ENCODE data around the gene ATXN7L1.

ATXN7L1 gene, protein sequence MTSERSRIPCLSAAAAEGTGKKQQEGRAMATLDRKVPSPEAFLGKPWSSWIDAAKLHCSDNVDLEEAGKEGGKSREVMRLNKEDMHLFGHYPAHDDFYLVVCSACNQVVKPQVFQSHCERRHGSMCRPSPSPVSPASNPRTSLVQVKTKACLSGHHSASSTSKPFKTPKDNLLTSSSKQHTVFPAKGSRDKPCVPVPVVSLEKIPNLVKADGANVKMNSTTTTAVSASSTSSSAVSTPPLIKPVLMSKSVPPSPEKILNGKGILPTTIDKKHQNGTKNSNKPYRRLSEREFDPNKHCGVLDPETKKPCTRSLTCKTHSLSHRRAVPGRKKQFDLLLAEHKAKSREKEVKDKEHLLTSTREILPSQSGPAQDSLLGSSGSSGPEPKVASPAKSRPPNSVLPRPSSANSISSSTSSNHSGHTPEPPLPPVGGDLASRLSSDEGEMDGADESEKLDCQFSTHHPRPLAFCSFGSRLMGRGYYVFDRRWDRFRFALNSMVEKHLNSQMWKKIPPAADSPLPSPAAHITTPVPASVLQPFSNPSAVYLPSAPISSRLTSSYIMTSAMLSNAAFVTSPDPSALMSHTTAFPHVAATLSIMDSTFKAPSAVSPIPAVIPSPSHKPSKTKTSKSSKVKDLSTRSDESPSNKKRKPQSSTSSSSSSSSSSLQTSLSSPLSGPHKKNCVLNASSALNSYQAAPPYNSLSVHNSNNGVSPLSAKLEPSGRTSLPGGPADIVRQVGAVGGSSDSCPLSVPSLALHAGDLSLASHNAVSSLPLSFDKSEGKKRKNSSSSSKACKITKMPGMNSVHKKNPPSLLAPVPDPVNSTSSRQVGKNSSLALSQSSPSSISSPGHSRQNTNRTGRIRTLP

DNA sequence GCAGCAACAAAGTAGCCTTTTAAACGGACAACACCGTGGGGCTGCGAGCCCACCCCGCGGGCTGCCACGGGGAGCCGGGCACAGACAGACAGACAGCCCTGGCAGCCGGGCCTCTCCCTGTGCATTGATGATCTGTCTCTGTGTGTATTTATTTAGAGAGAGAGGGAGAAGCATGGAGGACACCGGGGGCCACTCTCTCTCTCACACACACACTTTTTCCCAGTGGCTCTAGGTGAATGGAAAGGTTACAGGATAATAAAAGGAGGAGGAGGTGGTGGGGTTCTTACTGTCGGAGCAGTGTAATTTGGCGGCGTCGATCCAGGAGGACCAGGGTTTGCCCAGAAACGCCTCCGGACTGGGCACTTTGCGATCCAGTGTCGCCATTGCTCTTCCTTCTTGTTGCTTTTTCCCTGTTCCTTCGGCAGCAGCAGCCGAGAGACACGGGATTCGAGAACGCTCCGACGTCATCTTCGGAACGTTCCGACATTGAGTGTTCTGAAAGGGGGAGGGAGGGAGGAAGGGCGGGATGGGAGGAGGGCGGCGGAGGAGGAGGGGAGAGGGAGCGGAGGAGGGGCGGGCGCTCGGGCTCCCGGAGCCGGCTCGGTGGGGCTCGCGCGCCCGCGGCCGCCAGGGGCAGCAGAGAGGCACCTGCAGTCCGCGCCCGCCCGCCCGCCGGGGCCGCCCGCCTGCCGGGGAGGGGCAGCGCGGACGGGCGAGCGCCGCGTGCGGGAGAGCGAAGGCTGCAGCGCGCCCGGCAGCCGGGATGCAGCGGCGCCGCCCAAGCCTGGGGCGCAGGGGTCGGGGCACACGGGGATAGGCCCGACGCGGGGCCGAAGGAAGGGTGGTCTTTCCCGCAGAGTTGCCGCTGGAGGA lies at the start of gene ATXN7L1:
Gene ATXN7L1, minus strand, starts transcription at position 509 of the 873 bp plus-strand sequence. Its CDS starts 41 bp downstream, at position 468.
- Mint-ChIP-seq H3K27me3 (ENCODE audit: low read depth) (peaks cover 17% of the 10 kb centered on the region), H3K4me3 (peak within 1 kb of the TSS; percentile 97), H3K9me3 (no peaks in the 10 kb centered on the region), H3K36me3 (ENCODE audit: low read depth) (peaks cover 17% of the 10 kb centered on the region), H3K27ac (peak within 1 kb of the TSS; percentile 96), H3K4me1 (ENCODE audit: low read depth) (peaks cover 35% of the 10 kb centered on the region)
- peak; percentile 88 for DNase-seq (ENCODE audit: low spot score)

DNA sequence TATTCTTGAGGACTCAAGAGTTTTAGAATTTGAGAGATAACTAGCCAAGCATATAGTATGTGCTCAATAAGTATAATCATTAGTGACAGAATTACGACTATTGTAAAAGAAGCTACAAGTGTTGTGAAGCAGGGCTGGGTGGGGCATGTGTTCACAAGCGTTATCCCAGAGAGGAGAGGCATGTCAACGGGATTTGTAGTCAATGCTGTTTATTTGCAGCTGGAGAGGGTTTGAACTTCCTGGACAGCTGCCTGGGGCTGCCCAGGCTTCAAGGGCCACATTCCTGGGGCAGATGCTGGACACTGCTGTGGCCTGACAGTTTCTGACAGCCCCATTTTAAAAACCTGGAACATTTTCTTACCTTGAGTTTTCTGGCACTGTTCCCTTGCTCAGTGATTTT lies 49.7 kb upstream of the ATXN7L1 start:
- Mint-ChIP-seq H3K36me3 (ENCODE audit: low read depth) (peaks cover 19% of the 10 kb centered on the region), H3K27ac (no peak overlapping the region), H3K4me3 (no peak overlapping the region), H3K9me3 (peaks cover 23% of the 10 kb centered on the region), H3K4me1 (ENCODE audit: low read depth) (peaks cover 21% of the 10 kb centered on the region), H3K27me3 (ENCODE audit: low read depth) (peaks cover 21% of the 10 kb centered on the region)
- DNase-seq (ENCODE audit: low spot score): no peak

DNA sequence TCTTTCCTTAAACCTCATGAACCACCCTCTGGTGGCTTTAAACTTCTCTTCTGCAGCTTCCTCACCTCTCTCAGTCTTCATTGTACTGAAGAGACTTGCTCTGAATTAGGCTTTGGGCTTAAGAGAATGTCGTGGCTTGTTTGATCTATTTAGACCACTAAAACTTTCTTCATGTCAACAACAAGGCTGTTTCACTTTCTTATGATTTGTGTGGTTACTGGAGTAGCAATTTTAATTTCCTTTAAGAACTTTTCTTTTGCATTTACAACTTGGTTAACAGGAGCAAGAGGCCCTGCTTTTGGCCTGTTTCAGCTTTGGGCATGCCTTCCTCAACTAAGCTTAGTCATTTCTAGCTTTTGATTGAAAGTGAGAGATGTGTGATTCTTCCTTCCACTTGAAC lies 48.5 kb upstream of the ATXN7L1 start:
- Mint-ChIP-seq H3K36me3 (ENCODE audit: low read depth) (peaks cover 19% of the 10 kb centered on the region), H3K27me3 (ENCODE audit: low read depth) (peaks cover 16% of the 10 kb centered on the region), H3K27ac (peak overlapping the region; percentile 68), H3K4me1 (ENCODE audit: low read depth) (peaks cover 21% of the 10 kb centered on the region), H3K9me3 (peaks cover 23% of the 10 kb centered on the region), H3K4me3 (peak overlapping the region; percentile 46)
- peak; percentile 39 for DNase-seq (ENCODE audit: low spot score)

DNA sequence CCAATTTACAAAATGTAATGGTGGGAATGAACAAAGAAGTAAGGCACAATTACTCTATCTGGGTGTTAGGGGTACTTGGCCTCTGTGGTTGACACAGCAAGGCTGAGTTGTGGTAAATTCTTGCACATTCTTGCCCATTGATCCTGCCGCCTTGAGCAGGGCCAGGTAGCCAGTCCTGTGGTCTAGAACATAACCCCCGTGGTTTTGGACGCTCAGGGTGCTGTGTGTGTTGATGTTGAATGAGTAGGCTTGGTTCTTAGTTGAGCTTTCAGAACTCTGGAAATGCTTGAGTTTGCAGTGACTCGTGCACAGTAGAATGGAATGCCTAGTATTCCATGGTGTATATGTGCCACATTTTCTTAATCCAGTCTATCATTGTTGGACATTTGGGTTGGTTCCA lies 44.4 kb upstream of the ATXN7L1 start:
- peaks cover 10% of the 10 kb centered on the region for H3K27me3 Mint-ChIP-seq (ENCODE audit: low read depth)
- no peak overlapping the region for H3K27ac Mint-ChIP-seq
- peaks cover 17% of the 10 kb centered on the region for H3K4me1 Mint-ChIP-seq (ENCODE audit: low read depth)
- no peak overlapping the region for H3K4me3 Mint-ChIP-seq
- peaks cover 26% of the 10 kb centered on the region for H3K36me3 Mint-ChIP-seq (ENCODE audit: low read depth)
- no peak for DNase-seq (ENCODE audit: low spot score)
- H3K9me3 Mint-ChIP-seq: peaks cover 23% of the 10 kb centered on the region

DNA sequence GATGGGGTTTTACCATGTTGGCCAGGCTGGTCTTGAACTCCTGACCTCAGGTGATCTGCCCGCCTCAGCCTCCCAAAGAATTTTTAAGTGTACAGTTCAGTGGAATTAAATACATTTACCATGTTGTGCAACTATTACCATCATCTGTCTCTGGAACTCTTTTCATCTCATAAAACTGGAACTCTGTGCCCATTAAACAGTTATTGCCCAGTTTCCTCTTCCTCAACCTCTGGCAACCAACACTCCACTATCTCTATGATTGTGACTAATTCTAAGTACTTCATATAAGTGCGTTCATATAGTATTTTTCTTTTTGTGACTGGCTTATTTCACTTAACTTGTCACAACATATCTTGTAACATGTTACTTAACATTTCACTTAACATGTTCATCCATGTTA lies 41.3 kb upstream of the ATXN7L1 start:
- peaks cover 5% of the 10 kb centered on the region for H3K4me1 Mint-ChIP-seq (ENCODE audit: low read depth)
- peaks cover 9% of the 10 kb centered on the region for H3K36me3 Mint-ChIP-seq (ENCODE audit: low read depth)
- H3K4me3 Mint-ChIP-seq: no peak overlapping the region

DNA sequence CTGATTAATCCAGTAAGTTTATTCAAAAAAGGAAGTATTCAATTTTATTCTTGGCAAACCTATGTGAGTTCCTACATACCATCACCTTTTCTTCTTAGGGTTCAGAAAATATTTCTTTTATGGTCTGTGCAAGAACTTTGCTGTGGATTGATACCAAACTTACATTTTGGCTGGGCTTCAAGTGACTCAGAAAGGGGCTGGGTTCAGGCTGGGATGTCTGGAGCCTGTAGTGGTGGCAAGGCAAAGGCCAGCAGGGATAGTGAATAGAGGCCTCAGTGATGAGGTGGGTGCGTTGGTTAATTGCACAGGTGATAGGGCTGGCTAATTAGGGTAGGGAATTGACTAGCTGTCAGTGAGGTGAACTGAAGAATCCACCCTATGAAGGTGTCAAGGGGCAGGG lies 40.2 kb upstream of the ATXN7L1 start:
- H3K36me3 Mint-ChIP-seq (ENCODE audit: low read depth): peaks cover 9% of the 10 kb centered on the region
- H3K27me3 Mint-ChIP-seq (ENCODE audit: low read depth): peaks cover 10% of the 10 kb centered on the region
- H3K9me3 Mint-ChIP-seq: no peaks in the 10 kb centered on the region
- DNase-seq (ENCODE audit: low spot score): no peak
- no peak overlapping the region for H3K27ac Mint-ChIP-seq
- peaks cover 5% of the 10 kb centered on the region for H3K4me1 Mint-ChIP-seq (ENCODE audit: low read depth)
- no peak overlapping the region for H3K4me3 Mint-ChIP-seq

More for the DNA sequence above, 41.3 kb upstream of the ATXN7L1 start:
- Mint-ChIP-seq H3K27me3 (ENCODE audit: low read depth) (peaks cover 10% of the 10 kb centered on the region), H3K9me3 (peaks cover 4% of the 10 kb centered on the region), H3K27ac (no peak overlapping the region)
- no peak for DNase-seq (ENCODE audit: low spot score)

DNA sequence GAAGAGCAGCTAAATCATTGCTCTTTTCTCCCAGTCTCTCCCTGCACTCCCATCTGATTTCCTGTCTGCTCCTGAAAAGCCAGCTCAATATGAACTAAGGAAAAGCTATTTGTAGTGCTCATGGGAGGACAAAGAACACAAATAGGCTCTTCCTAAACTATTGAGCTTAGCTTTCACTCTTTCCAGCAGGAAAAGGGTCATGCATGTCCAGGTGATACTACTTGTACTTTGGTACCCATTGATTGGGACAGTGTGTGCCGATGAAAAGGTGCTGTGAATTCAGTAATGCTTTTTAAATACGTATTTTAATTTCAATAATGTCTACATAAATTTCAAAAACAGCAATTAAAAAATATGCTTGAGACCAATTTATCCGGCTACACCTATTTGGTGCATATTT lies 37.5 kb upstream of the ATXN7L1 start:
- H3K27me3 Mint-ChIP-seq (ENCODE audit: low read depth): peaks cover 8% of the 10 kb centered on the region
- H3K4me1 Mint-ChIP-seq (ENCODE audit: low read depth): peaks cover 6% of the 10 kb centered on the region
- DNase-seq (ENCODE audit: low spot score): no peak
- H3K27ac Mint-ChIP-seq: no peak overlapping the region
- no peak overlapping the region for H3K4me3 Mint-ChIP-seq
- H3K9me3 Mint-ChIP-seq: peaks cover 6% of the 10 kb centered on the region
- H3K36me3 Mint-ChIP-seq (ENCODE audit: low read depth): peaks cover 15% of the 10 kb centered on the region

DNA sequence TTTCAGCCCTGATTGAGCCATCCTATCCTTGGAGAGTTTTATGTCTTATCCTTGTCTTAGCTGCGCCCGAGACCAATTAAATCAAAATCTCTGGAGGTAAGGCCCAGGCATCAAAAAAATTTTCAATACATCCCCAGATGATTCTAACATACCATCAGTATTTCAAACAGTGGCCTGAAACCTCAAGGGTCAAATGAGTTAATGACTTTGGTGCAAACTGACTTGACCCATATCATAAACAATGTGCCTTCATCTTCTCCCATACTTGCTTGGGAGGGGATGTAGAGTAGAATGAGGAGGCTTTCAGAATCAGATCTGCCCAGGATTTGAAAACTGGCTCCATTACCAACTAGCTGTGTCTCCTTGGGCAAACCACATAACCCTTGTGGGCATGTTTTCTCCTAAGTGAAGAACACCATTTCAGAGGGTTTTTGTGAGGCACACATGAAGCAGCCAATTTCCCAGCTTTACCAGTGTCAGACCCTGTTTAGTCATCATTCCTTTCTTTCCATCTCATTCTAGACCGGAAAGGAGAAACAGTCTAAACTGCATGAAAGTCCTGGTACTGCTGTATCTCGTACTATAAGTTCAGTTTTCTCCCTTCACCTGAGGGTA lies 35.7 kb upstream of the ATXN7L1 start:
- H3K4me1 Mint-ChIP-seq (ENCODE audit: low read depth): peaks cover 3% of the 10 kb centered on the region
- DNase-seq (ENCODE audit: low spot score): no peak
- no peak overlapping the region for H3K27ac Mint-ChIP-seq
- H3K4me3 Mint-ChIP-seq: no peak overlapping the region
- peaks cover 11% of the 10 kb centered on the region for H3K36me3 Mint-ChIP-seq (ENCODE audit: low read depth)
- peaks cover 3% of the 10 kb centered on the region for H3K27me3 Mint-ChIP-seq (ENCODE audit: low read depth)
- H3K9me3 Mint-ChIP-seq: peaks cover 6% of the 10 kb centered on the region

DNA sequence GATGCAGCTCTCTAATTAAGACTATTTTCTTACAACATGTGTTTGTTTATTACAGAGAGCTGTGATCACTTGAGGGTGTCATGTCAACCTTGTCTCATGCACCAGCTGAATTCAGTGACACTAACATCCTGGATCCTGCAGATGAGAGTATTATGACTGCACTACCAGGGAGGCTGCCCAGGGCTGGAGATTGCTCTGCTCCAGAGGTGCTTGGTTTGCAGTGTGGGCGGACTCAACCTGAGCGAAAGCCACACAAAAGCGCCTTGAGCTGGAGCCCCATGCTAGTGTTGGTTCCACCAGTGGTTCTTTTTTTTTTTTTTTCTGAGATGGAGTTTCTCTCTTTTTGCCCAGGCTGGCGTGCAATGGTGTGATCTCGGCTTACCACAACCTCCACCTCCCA lies 33.8 kb upstream of the ATXN7L1 start:
- no peak overlapping the region for H3K4me3 Mint-ChIP-seq
- no peaks in the 10 kb centered on the region for H3K27me3 Mint-ChIP-seq (ENCODE audit: low read depth)
- H3K36me3 Mint-ChIP-seq (ENCODE audit: low read depth): peaks cover 8% of the 10 kb centered on the region
- peaks cover 6% of the 10 kb centered on the region for H3K9me3 Mint-ChIP-seq
- peaks cover 3% of the 10 kb centered on the region for H3K4me1 Mint-ChIP-seq (ENCODE audit: low read depth)
- no peak for DNase-seq (ENCODE audit: low spot score)
- no peak overlapping the region for H3K27ac Mint-ChIP-seq

DNA sequence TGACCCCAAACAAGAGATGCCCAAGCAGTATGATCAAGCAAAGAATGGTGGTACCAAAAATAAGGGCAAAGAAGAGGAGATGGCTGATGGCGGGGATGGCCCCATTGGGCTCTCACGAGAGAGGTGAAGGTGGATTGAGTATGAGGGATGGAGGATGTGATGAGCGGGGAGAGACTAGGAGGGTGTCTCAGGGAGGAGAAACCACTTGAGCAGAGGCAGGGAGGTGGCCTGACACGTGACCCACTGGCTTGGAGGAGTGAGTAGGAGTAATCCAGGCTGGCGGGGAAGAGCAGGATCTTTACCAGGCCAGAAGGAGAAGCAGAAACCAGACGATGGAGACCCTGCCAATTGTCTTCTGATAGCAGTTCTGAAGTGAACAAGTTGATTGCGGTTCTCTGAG lies 33.3 kb upstream of the ATXN7L1 start:
- peaks cover 3% of the 10 kb centered on the region for H3K4me1 Mint-ChIP-seq (ENCODE audit: low read depth)
- peaks cover 6% of the 10 kb centered on the region for H3K9me3 Mint-ChIP-seq
- no peak overlapping the region for H3K27ac Mint-ChIP-seq
- H3K4me3 Mint-ChIP-seq: no peak overlapping the region
- DNase-seq (ENCODE audit: low spot score): no peak
- H3K36me3 Mint-ChIP-seq (ENCODE audit: low read depth): peaks cover 8% of the 10 kb centered on the region
- H3K27me3 Mint-ChIP-seq (ENCODE audit: low read depth): peaks cover 2% of the 10 kb centered on the region

DNA sequence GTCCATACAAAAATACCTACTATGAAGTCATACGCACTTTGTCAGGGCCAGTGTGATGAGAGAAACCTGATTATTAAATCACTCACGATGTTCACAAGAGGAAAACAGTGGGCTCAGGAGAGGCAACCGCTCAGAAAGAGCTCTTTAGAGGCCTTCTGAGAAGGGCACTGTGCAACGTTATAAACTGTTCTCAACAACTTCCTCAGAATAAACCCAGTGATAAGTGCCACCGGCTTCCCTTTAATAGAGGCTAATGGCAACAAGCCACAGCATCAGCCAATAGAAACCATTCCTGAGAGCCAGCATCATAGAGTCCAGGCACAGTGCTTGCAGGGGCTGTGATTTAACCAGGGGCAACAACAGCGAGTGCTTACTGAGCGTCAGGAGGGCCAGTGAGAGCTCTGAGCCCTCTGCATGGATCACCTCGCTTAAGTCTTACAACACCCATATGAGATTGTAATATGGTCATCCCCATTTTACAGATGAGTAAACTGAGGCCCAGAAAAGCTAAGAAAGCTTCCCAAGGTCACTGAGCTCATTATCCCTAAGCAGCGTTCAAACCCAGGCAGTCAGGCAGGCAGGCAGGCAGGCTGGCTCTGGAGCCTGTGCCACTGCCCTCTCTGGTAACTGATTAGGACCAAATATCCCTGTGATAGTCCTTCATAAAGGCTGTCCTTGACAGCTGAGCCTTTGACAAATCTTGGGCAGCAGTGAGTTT lies 30.9 kb upstream of the ATXN7L1 start:
- no peak for DNase-seq (ENCODE audit: low spot score)
- no peak overlapping the region for H3K4me3 Mint-ChIP-seq
- peaks cover 3% of the 10 kb centered on the region for H3K4me1 Mint-ChIP-seq (ENCODE audit: low read depth)
- peaks cover 2% of the 10 kb centered on the region for H3K27me3 Mint-ChIP-seq (ENCODE audit: low read depth)
- H3K36me3 Mint-ChIP-seq (ENCODE audit: low read depth): peaks cover 8% of the 10 kb centered on the region
- peaks cover 6% of the 10 kb centered on the region for H3K9me3 Mint-ChIP-seq
- H3K27ac Mint-ChIP-seq: no peak overlapping the region

DNA sequence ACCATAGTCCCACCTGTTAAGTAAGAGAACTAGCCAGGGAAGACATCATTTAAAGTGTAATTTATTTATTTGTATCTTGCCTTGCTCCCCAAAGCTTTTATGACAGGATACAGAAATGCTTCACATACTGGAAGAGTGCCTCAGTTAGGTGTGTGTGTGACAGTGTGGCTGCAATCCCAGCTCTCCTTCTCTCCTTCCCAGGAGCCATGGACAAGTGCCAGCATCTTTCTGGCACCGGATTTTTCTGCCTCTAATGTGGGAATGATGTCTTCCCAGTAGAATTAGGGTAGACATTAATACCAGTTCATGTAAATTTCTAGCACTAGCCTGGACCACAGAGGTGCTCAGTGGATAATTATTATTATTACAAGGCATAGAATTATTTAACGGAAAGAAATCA lies 30.3 kb upstream of the ATXN7L1 start:
- Mint-ChIP-seq H3K36me3 (ENCODE audit: low read depth) (peaks cover 8% of the 10 kb centered on the region), H3K27me3 (ENCODE audit: low read depth) (peaks cover 2% of the 10 kb centered on the region), H3K4me3 (no peak overlapping the region), H3K27ac (no peak overlapping the region), H3K9me3 (peaks cover 6% of the 10 kb centered on the region), H3K4me1 (ENCODE audit: low read depth) (peaks cover 3% of the 10 kb centered on the region)
- no peak for DNase-seq (ENCODE audit: low spot score)

Measured in T-helper 2 cell treated with Interferon-gamma antibody and Interleukin-4, amounts not matched to agents 5 μg/mL and 100 μg/mL, for 36 hours (primary cell).